Measurements from ENCODE around the gene MN1.

The MN1 gene

GRCh38 chr22:27800250-27801201 is 1.0 kb downstream of the MN1 start:
- DNase-seq (ENCODE audit: low read depth in 3 of 3), result no peak

- no peak for DNase-seq (ENCODE audit: low read depth in 3 of 3)
These were observed 1.7 kb downstream of the MN1 start for GRCh38 chr22:27799827-27800249.

- no peak for DNase-seq (ENCODE audit: low read depth in 3 of 3)
These were observed 2.3 kb downstream of the MN1 start for GRCh38 chr22:27799015-27799826.

GRCh38 chr22:27798511-27799014 is 3.0 kb downstream of the MN1 start:
- no peak for DNase-seq (ENCODE audit: low read depth in 3 of 3)

GRCh38 chr22:27797520-27798391 is 3.8 kb downstream of the MN1 start:
- no peak for DNase-seq (ENCODE audit: low read depth in 3 of 3)

GRCh38 chr22:27796829-27797519 is 4.6 kb downstream of the MN1 start:
- no peak for DNase-seq (ENCODE audit: low read depth in 3 of 3)

GRCh38 chr22:27795696-27796517 is 5.6 kb downstream of the MN1 start:
- DNase-seq (ENCODE audit: low read depth in 3 of 3), result no peak

GRCh38 chr22:27795053-27795452 is 6.5 kb downstream of the MN1 start:
- DNase-seq (ENCODE audit: low read depth in 3 of 3), result no peak

- DNase-seq (ENCODE audit: low read depth in 3 of 3), result no peak
These were observed 7.3 kb downstream of the MN1 start for GRCh38 chr22:27794226-27794625.

GRCh38 chr22:27793576-27793975 is 8.0 kb downstream of the MN1 start:
- DNase-seq (ENCODE audit: low read depth in 3 of 3), result no peak

GRCh38 chr22:27792452-27793161 is 8.9 kb downstream of the MN1 start:
- DNase-seq (ENCODE audit: low read depth in 3 of 3), result no peak

- no peak for DNase-seq (ENCODE audit: low read depth in 3 of 3)
These were observed 9.7 kb downstream of the MN1 start for GRCh38 chr22:27791859-27792241.

- DNase-seq (ENCODE audit: low read depth in 3 of 3), result no peak
These were observed 10.2 kb downstream of the MN1 start for GRCh38 chr22:27791159-27791858.

- DNase-seq (ENCODE audit: low read depth in 3 of 3), result no peak
These were observed 11.0 kb downstream of the MN1 start for GRCh38 chr22:27790376-27791158.

GRCh38 chr22:27788500-27789288 is 12.9 kb downstream of the MN1 start:
- no peak for DNase-seq (ENCODE audit: low read depth in 3 of 3)

GRCh38 chr22:27786965-27787364 is 14.6 kb downstream of the MN1 start:
- no peak for DNase-seq (ENCODE audit: low read depth in 3 of 3)

- no peak for DNase-seq (ENCODE audit: low read depth in 3 of 3)
These were observed 15.1 kb downstream of the MN1 start for GRCh38 chr22:27786291-27786932.
